Adrenal gland (tissue), 5 donors: ENCODE results near the gene TRPM5.

Experiments
- POLR2A ChIP-seq, 2 donors: fragments of 450-650 bp; IDR thresholded peaks; one replicate each; pipeline ENCODE4 v1.6.1; 2017; ENCODE audit warnings: antibody characterized with exemption in 2 of 2, mild to moderate bottlenecking in 2 of 2, moderate library complexity in 1 of 2
- TF ChIP-seq, protein P1 (sequence below), 6 experiments: fragments of 450-650 bp in 4 of 6; fragments of 200-600 bp in 2 of 6; sonication (generic) in 1 of 6; IDR thresholded peaks; 1 replicate in 5 of 6; 2 replicates in 1 of 6; pipeline versions ENCODE4 v1.5.1 to v1.8.0; 2016 to 2021; ENCODE audit warnings: antibody characterized with exemption in 6 of 6, mild to moderate bottlenecking in 2 of 6, moderate library complexity in 1 of 6
- donor health status: DM: no; HTN: no; CAD: no.

DNA sequence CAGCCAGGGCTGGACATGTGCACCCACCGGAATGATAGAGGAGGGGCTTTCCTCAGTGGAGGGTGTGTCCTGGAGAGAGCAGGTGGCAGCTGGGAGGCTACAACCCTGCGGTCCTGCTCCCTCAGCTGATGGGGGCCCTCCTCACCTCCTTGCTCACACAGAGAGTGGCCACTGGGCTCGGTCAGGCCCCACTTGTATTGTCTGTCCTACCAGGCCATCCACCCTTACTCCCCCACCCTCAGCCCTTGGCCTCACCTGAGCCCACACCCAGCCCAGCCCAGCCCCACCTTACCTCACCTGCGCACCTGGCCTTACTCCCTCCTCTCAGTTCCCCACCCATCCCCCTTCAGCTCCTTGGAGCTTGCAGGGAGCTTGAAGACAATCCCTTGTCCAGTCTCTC lies 3.1 kb downstream of the TRPM5 start:
- no peak for TF ChIP-seq POLR2A (IDR thresholded peaks at IDR 0.05)
- TF ChIP-seq, protein P1, sequence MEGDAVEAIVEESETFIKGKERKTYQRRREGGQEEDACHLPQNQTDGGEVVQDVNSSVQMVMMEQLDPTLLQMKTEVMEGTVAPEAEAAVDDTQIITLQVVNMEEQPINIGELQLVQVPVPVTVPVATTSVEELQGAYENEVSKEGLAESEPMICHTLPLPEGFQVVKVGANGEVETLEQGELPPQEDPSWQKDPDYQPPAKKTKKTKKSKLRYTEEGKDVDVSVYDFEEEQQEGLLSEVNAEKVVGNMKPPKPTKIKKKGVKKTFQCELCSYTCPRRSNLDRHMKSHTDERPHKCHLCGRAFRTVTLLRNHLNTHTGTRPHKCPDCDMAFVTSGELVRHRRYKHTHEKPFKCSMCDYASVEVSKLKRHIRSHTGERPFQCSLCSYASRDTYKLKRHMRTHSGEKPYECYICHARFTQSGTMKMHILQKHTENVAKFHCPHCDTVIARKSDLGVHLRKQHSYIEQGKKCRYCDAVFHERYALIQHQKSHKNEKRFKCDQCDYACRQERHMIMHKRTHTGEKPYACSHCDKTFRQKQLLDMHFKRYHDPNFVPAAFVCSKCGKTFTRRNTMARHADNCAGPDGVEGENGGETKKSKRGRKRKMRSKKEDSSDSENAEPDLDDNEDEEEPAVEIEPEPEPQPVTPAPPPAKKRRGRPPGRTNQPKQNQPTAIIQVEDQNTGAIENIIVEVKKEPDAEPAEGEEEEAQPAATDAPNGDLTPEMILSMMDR (IDR thresholded peaks at IDR 0.05), result no peak
